ENCODE data around the gene NBPF14. TPM values are rescaled to one million over a fixed set of nuclear protein-coding genes. Genes with fewer than 3 reads are reported as not detected.
A peak's percentile ranks its signal among the peaks of the same experiment; 100 is the strongest.
"Not testable (repeated sequence)": the region's sequence is repeated elsewhere in the genome, so short reads cannot be mapped to it uniquely, and the experiment has no call there.

The NBPF14 gene
- polyA plus RNA-seq (2013, experiment 1 of 2): 2.3 TPM
- 2.8 TPM for polyA plus RNA-seq (2013, experiment 2 of 2)

- not testable (repeated sequence) for H3K4me1 ChIP-seq (ENCODE audit: insufficient read depth, low read length); H3K27me3 ChIP-seq (ENCODE audit: insufficient read depth, low read length); H3K9ac ChIP-seq (ENCODE audit: low read depth, low read length); H3K4me3 ChIP-seq (ENCODE audit: low read length); H3K27ac ChIP-seq (ENCODE audit: low read depth, low read length); H3K36me3 ChIP-seq (ENCODE audit: insufficient read depth, low read length); H3K9me3 ChIP-seq (ENCODE audit: insufficient read depth, low read depth, low read length)
- no CpG with 5 or more reads among the region's 5 CpGs for WGBS
These were observed at the start of gene NBPF14 for GRCh38 chr1:148595911-148596310. NBPF14 (minus strand) TSS chr1:148596011; CDS start chr1:148595717, 294 bp downstream.

- not testable (repeated sequence) for H3K36me3 ChIP-seq (ENCODE audit: insufficient read depth, low read length); H3K9me3 ChIP-seq (ENCODE audit: insufficient read depth, low read depth, low read length); H3K9ac ChIP-seq (ENCODE audit: low read depth, low read length); H3K27ac ChIP-seq (ENCODE audit: low read depth, low read length); H3K4me3 ChIP-seq (ENCODE audit: low read length); H3K4me1 ChIP-seq (ENCODE audit: insufficient read depth, low read length); H3K27me3 ChIP-seq (ENCODE audit: insufficient read depth, low read length)
- WGBS: no CpG with 5 or more reads among the region's 6 CpGs
These were observed 29.6 kb upstream of the NBPF14 start for GRCh38 chr1:148625451-148625850.

GRCh38 chr1:148618216-148618615, 22.4 kb upstream of the NBPF14 start:
- H3K9me3 ChIP-seq (ENCODE audit: insufficient read depth, low read depth, low read length); H3K4me1 ChIP-seq (ENCODE audit: insufficient read depth, low read length); H3K9ac ChIP-seq (ENCODE audit: low read depth, low read length); H3K27ac ChIP-seq (ENCODE audit: low read depth, low read length); H3K36me3 ChIP-seq (ENCODE audit: insufficient read depth, low read length); H3K4me3 ChIP-seq (ENCODE audit: low read length); H3K27me3 ChIP-seq (ENCODE audit: insufficient read depth, low read length): not testable (repeated sequence)
- no CpG with 5 or more reads among the region's 1 CpG for WGBS

- not testable (repeated sequence) for H3K9ac ChIP-seq (ENCODE audit: low read depth, low read length); H3K4me1 ChIP-seq (ENCODE audit: insufficient read depth, low read length); H3K4me3 ChIP-seq (ENCODE audit: low read length); H3K9me3 ChIP-seq (ENCODE audit: insufficient read depth, low read depth, low read length); H3K27ac ChIP-seq (ENCODE audit: low read depth, low read length); H3K36me3 ChIP-seq (ENCODE audit: insufficient read depth, low read length); H3K27me3 ChIP-seq (ENCODE audit: insufficient read depth, low read length)
- WGBS: no CpG with 5 or more reads among the region's 2 CpGs
These were observed 9.5 kb upstream of the NBPF14 start for GRCh38 chr1:148605266-148605665.

GRCh38 chr1:148595360-148595759, 451 bp downstream of the NBPF14 start:
- H3K4me3 ChIP-seq (ENCODE audit: low read length); H3K4me1 ChIP-seq (ENCODE audit: insufficient read depth, low read length); H3K27me3 ChIP-seq (ENCODE audit: insufficient read depth, low read length); H3K9ac ChIP-seq (ENCODE audit: low read depth, low read length); H3K36me3 ChIP-seq (ENCODE audit: insufficient read depth, low read length); H3K9me3 ChIP-seq (ENCODE audit: insufficient read depth, low read depth, low read length); H3K27ac ChIP-seq (ENCODE audit: low read depth, low read length): not testable (repeated sequence)
- no CpG with 5 or more reads among the region's 5 CpGs for WGBS

- not testable (repeated sequence) for H3K4me3 ChIP-seq (ENCODE audit: low read length); H3K27me3 ChIP-seq (ENCODE audit: insufficient read depth, low read length); H3K4me1 ChIP-seq (ENCODE audit: insufficient read depth, low read length); H3K36me3 ChIP-seq (ENCODE audit: insufficient read depth, low read length); H3K9me3 ChIP-seq (ENCODE audit: insufficient read depth, low read depth, low read length); H3K27ac ChIP-seq (ENCODE audit: low read depth, low read length); H3K9ac ChIP-seq (ENCODE audit: low read depth, low read length)
- no CpG with 5 or more reads among the region's 5 CpGs for WGBS
These were observed 4.7 kb downstream of the NBPF14 start for GRCh38 chr1:148591098-148591497.

GRCh38 chr1:148532158-148532557, 63.7 kb downstream of the NBPF14 start:
- WGBS: 83% methylated on average over 3 of the region's 4 CpGs
- H3K9ac ChIP-seq (ENCODE audit: low read depth, low read length); H3K9me3 ChIP-seq (ENCODE audit: insufficient read depth, low read depth, low read length); H3K27me3 ChIP-seq (ENCODE audit: insufficient read depth, low read length); H3K4me3 ChIP-seq (ENCODE audit: low read length); H3K36me3 ChIP-seq (ENCODE audit: insufficient read depth, low read length); H3K27ac ChIP-seq (ENCODE audit: low read depth, low read length); H3K4me1 ChIP-seq (ENCODE audit: insufficient read depth, low read length): not testable (repeated sequence)

GRCh38 chr1:148529101-148529567, 66.7 kb downstream of the NBPF14 start:
- not testable (repeated sequence) for H3K36me3 ChIP-seq (ENCODE audit: insufficient read depth, low read length); H3K27me3 ChIP-seq (ENCODE audit: insufficient read depth, low read length); H3K9me3 ChIP-seq (ENCODE audit: insufficient read depth, low read depth, low read length); H3K27ac ChIP-seq (ENCODE audit: low read depth, low read length); H3K4me1 ChIP-seq (ENCODE audit: insufficient read depth, low read length); H3K9ac ChIP-seq (ENCODE audit: low read depth, low read length)
- 3% methylated on average over 11 of the region's 25 CpGs for WGBS
- H3K4me3 ChIP-seq (ENCODE audit: low read length): peak overlapping the region; percentile 32

GRCh38 chr1:148528591-148528990, 67.2 kb downstream of the NBPF14 start:
- not testable (repeated sequence) for H3K36me3 ChIP-seq (ENCODE audit: insufficient read depth, low read length); H3K27me3 ChIP-seq (ENCODE audit: insufficient read depth, low read length); H3K9me3 ChIP-seq (ENCODE audit: insufficient read depth, low read depth, low read length); H3K9ac ChIP-seq (ENCODE audit: low read depth, low read length); H3K4me1 ChIP-seq (ENCODE audit: insufficient read depth, low read length); H3K4me3 ChIP-seq (ENCODE audit: low read length); H3K27ac ChIP-seq (ENCODE audit: low read depth, low read length)
- WGBS: no CpG with 5 or more reads among the region's 24 CpGs

GRCh38 chr1:148526587-148526986, 69.2 kb downstream of the NBPF14 start:
- not testable (repeated sequence) for H3K27me3 ChIP-seq (ENCODE audit: insufficient read depth, low read length); H3K9ac ChIP-seq (ENCODE audit: low read depth, low read length)

GRCh38 chr1:148523205-148524144, 72.3 kb downstream of the NBPF14 start:
- not testable (repeated sequence) for H3K27ac ChIP-seq (ENCODE audit: low read depth, low read length); H3K9ac ChIP-seq (ENCODE audit: low read depth, low read length); H3K27me3 ChIP-seq (ENCODE audit: insufficient read depth, low read length); H3K36me3 ChIP-seq (ENCODE audit: insufficient read depth, low read length); H3K9me3 ChIP-seq (ENCODE audit: insufficient read depth, low read depth, low read length); H3K4me1 ChIP-seq (ENCODE audit: insufficient read depth, low read length)
- 32% methylated on average over 7 of the region's 35 CpGs for WGBS
- 0 out of 2 replicates have a peak overlapping the region, but pooled peaks have one; percentile 30 for H3K4me3 ChIP-seq (ENCODE audit: low read length)

More at GRCh38 chr1:148526587-148526986, 69.2 kb downstream of the NBPF14 start:
- not testable (repeated sequence) for H3K4me3 ChIP-seq (ENCODE audit: low read length); H3K4me1 ChIP-seq (ENCODE audit: insufficient read depth, low read length); H3K9me3 ChIP-seq (ENCODE audit: insufficient read depth, low read depth, low read length); H3K36me3 ChIP-seq (ENCODE audit: insufficient read depth, low read length); H3K27ac ChIP-seq (ENCODE audit: low read depth, low read length)
- no CpG with 5 or more reads among the region's 2 CpGs for WGBS
